B cell (primary cell): ENCODE data around the gene DOCK1. TPM values are rescaled to one million over a fixed set of nuclear protein-coding genes. Genes with fewer than 3 reads are reported as not detected.

Experiments
- ATAC-seq: fragments of 200-7000 bp; cut with Tn5 transposase; one replicate; pipeline ENCODE4 v1.10.0; 2021; ENCODE audit warnings: low read depth, mild to moderate bottlenecking, moderate number of reproducible peaks, moderate library complexity
- CTCF ChIA-PET: fragments of 350-600 bp; sonication (Branson Sonifier 250); formaldehyde crosslinking; loops from one replicate; lab custom pipeline; 2021; ENCODE audit warnings: antibody characterized with exemption, inconsistent platforms; lab: Charles Lee
- POLR2A ChIA-PET: fragments of 350-600 bp; sonication (Branson Sonifier 250); formaldehyde crosslinking; loops from one replicate; lab custom pipeline; 2021; ENCODE audit warnings: antibody characterized with exemption; lab: Charles Lee
- DNase-seq: peaks from one replicate; pipeline ENCODE4 v3.0.0; 2013
- H2AFZ ChIP-seq: 2 replicates; pipeline ENCODE4 v1.6.1; 2012; ENCODE audit warnings: mild to moderate bottlenecking, low read depth, low read length; ENCODE audit not compliant: insufficient read depth, poor library complexity, severe bottlenecking
- H3K27ac ChIP-seq, 2 donors: 1 replicate in 1 of 2; 2 replicates in 1 of 2; pipeline ENCODE4 v1.5.1; 2012 to 2013; ENCODE audit warnings: low read length in 2 of 2, mild to moderate bottlenecking in 2 of 2, moderate library complexity in 1 of 2
- H3K27me3 ChIP-seq, 4 experiments: fragments of 200-600 bp in 1 of 4; sonication (generic) in 1 of 4; replicated peaks in 1 of 4; 1 replicate in 2 of 4; 2 replicates in 2 of 4; pipeline versions ENCODE4 v1.6.1 to v1.7.0; 2013 to 2016; ENCODE audit warnings: low read length in 3 of 4, mild to moderate bottlenecking in 2 of 4, mixed read lengths in 1 of 4, moderate library complexity in 1 of 4; ENCODE audit not compliant: insufficient read depth in 4 of 4, control insufficient read depth in 3 of 4; ENCODE audit errors: control extremely low read depth in 1 of 4
- H3K36me3 ChIP-seq, 2 experiments: replicated peaks in 1 of 2; 1 replicate in 1 of 2; 2 replicates in 1 of 2; pipeline versions ENCODE4 v1.6.1 to v1.7.1; 2013; ENCODE audit warnings: low read length in 1 of 2; ENCODE audit not compliant: insufficient read depth in 2 of 2, control insufficient read depth in 1 of 2; ENCODE audit errors: control extremely low read depth in 1 of 2, extremely low read depth in 1 of 2
- H3K4me1 ChIP-seq, 2 donors: fragments of 200-600 bp in 1 of 2; sonication (generic) in 1 of 2; 1 replicate in 1 of 2; 2 replicates in 1 of 2; pipeline versions ENCODE4 v1.5.1 to v1.6.1; 2013 to 2017; ENCODE audit warnings: low read length in 2 of 2; ENCODE audit not compliant: control insufficient read depth in 2 of 2, insufficient read depth in 2 of 2
- H3K4me2 ChIP-seq: replicated peaks from 2 replicates; pipeline ENCODE3; 2012; ENCODE audit warnings: mild to moderate bottlenecking, low read depth, low read length; ENCODE audit not compliant: poor library complexity, severe bottlenecking
- H3K4me3 ChIP-seq, 5 experiments: fragments of 200-600 bp in 1 of 5; sonication (generic) in 1 of 5; 1 replicate in 3 of 5; 2 replicates in 2 of 5; pipeline versions ENCODE4 v1.5.1 to v1.7.0; 2011 to 2016; ENCODE audit warnings: low read length in 4 of 5, mild to moderate bottlenecking in 4 of 5, low read depth in 2 of 5, control low read depth in 1 of 5, moderate library complexity in 1 of 5; ENCODE audit not compliant: insufficient read depth in 1 of 5; ENCODE audit errors: control extremely low read depth in 1 of 5, extremely low read depth in 1 of 5
- H3K79me2 ChIP-seq: fragments of 200-600 bp; sonication (generic); one replicate; pipeline ENCODE4 v1.6.0; 2016; ENCODE audit warnings: low read length; ENCODE audit not compliant: control insufficient read depth, insufficient read depth
- H3K9ac ChIP-seq: fragments of 200-600 bp; sonication (generic); 2 replicates; pipeline ENCODE4 v1.6.1; 2017; ENCODE audit warnings: mild to moderate bottlenecking, low read length, moderate library complexity
- H3K9me3 ChIP-seq, 3 donors: one replicate each; pipeline versions ENCODE4 v1.6.1 to v1.7.1; 2013; ENCODE audit warnings: low read length in 2 of 3; ENCODE audit not compliant: control insufficient read depth in 2 of 3, insufficient read depth in 1 of 3; ENCODE audit errors: control extremely low read depth in 1 of 3
- H4K20me1 ChIP-seq: 2 replicates; pipeline ENCODE4 v1.6.0; 2012; ENCODE audit warnings: mild to moderate bottlenecking, low read length; ENCODE audit not compliant: insufficient read depth, control insufficient read depth, poor library complexity, severe bottlenecking
- H3K27ac Mint-ChIP-seq: one replicate; pipeline ENCODE4 v1.8.0; 2021; ENCODE audit warnings: mixed read lengths
- H3K27me3 Mint-ChIP-seq: one replicate; pipeline ENCODE4 v1.8.0; 2021; ENCODE audit warnings: mixed read lengths
- H3K4me1 Mint-ChIP-seq: one replicate; pipeline ENCODE4 v1.8.0; 2021; ENCODE audit warnings: mixed read lengths
- H3K4me3 Mint-ChIP-seq: one replicate; pipeline ENCODE4 v1.8.0; 2021; ENCODE audit warnings: mixed read lengths
- H3K9me3 Mint-ChIP-seq: one replicate; pipeline ENCODE4 v1.8.0; 2022; ENCODE audit warnings: mixed read lengths; ENCODE audit not compliant: insufficient read depth
- EZH2 ChIP-seq: IDR thresholded peaks from 2 replicates; pipeline ENCODE4 v1.6.1; 2012; ENCODE audit warnings: borderline replicate concordance, low read depth, mild to moderate bottlenecking, moderate library complexity, low read length; ENCODE audit not compliant: insufficient read depth, poor library complexity, severe bottlenecking
- WGBS: methylation state at CpG from one replicate; pipeline ENCODE4 v1.1.5; 2013; ENCODE audit warnings: missing lambda C conversion rate; ENCODE audit not compliant: insufficient coverage; 5-methylcytosine and 5-hydroxymethylcytosine counted together
- intact Hi-C: fragments of 100-400 bp; cut with micrococcal nuclease; formaldehyde crosslinking; loops from one replicate; pipeline ENCODE4 v1.10.0; 2022
- polyA plus RNA-seq: library from polyadenylated mRNA; depleted of rRNA; stranded (reverse); fragments of >200 nt; gene quantifications from 2 replicates; pipeline ENCODE4 v1.2.3, GENCODE V29; 2012
- total RNA-seq, 2 donors: library from RNA; stranded (reverse); fragments of 120-200 nt in 1 of 2; gene quantifications; 1 replicate in 1 of 2; 2 replicates in 1 of 2; pipeline versions ENCODE4 v1.2.3 to v1.2.4, GENCODE V29; 2013 to 2022
- TF ChIP-seq, protein P1 (sequence below): fragments of 200-600 bp; IDR thresholded peaks from one replicate; pipeline ENCODE4 v1.8.0; 2022; ENCODE audit warnings: antibody characterized with exemption, mild to moderate bottlenecking

DOCK1 gene
- total and polyA plus RNA-seq, 2 donors (not counting 1 experiment from before 2014, with no cell fraction given): not detected

GRCh38 chr10:127492607-127493250, 587.5 kb downstream of the DOCK1 start:
- no peaks in the 10 kb centered on the region for H4K20me1 ChIP-seq
- intact Hi-C loops: no loop called here
- no peaks in the 10 kb centered on the region for H3K4me1 ChIP-seq
- no peak overlapping the region for H3K4me2 ChIP-seq
- H3K27me3 Mint-ChIP-seq: no peaks in the 10 kb centered on the region
- no peaks in the 10 kb centered on the region for H3K36me3 ChIP-seq
- no peak overlapping the region for H3K27ac Mint-ChIP-seq
- H2AFZ ChIP-seq: no peak overlapping the region
- DNase-seq: no peak
- no peaks in the 10 kb centered on the region for H3K9me3 Mint-ChIP-seq
- H3K79me2 ChIP-seq: no peaks in the 10 kb centered on the region
- WGBS: 51% methylated on average over 5 of the region's 8 CpGs
- peaks cover 0 to 18% (median 0%) of the 10 kb centered on the region in 3 donors for H3K9me3 ChIP-seq
- H3K4me3 ChIP-seq: no peak overlapping the region
- H3K4me1 Mint-ChIP-seq: no peaks in the 10 kb centered on the region
- ChIA-PET CTCF (no interaction called here), POLR2A (no interaction called here)
- no peak overlapping the region for H3K9ac ChIP-seq
- no peak overlapping the region for H3K4me3 Mint-ChIP-seq
- ATAC-seq: no peak
- H3K27me3 ChIP-seq: no peaks in the 10 kb centered on the region
- TF ChIP-seq, protein P1, sequence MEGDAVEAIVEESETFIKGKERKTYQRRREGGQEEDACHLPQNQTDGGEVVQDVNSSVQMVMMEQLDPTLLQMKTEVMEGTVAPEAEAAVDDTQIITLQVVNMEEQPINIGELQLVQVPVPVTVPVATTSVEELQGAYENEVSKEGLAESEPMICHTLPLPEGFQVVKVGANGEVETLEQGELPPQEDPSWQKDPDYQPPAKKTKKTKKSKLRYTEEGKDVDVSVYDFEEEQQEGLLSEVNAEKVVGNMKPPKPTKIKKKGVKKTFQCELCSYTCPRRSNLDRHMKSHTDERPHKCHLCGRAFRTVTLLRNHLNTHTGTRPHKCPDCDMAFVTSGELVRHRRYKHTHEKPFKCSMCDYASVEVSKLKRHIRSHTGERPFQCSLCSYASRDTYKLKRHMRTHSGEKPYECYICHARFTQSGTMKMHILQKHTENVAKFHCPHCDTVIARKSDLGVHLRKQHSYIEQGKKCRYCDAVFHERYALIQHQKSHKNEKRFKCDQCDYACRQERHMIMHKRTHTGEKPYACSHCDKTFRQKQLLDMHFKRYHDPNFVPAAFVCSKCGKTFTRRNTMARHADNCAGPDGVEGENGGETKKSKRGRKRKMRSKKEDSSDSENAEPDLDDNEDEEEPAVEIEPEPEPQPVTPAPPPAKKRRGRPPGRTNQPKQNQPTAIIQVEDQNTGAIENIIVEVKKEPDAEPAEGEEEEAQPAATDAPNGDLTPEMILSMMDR: no peak
- TF ChIP-seq EZH2: no peak
- no peak overlapping the region for H3K27ac ChIP-seq

DNA sequence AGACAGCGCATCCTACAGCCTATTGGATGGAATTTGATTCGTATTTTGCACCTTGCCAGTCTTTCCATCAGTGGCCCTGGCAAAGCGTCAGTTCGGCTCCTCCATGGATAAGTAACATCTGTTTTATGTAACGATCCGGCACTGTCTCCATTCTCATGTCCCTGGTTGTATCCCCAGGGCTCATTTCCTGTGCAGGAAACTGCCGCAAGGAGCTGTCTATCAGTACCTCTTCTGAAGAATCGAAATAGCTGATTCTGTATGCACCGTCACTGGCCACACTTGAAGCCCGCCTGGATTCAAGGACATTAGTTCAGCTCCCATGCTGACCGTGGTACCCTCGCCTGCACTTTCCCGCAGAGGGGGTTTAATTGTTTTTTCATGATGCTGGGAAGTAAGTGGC, 590.8 kb downstream of the DOCK1 start:
- DNase-seq: no peak
- no peak for ATAC-seq
- TF ChIP-seq, protein P1: no peak
- TF ChIP-seq EZH2: no peak
- Mint-ChIP-seq H3K9me3 (no peaks in the 10 kb centered on the region), H3K4me1 (no peaks in the 10 kb centered on the region), H3K4me3 (no peak overlapping the region), H3K27ac (no peak overlapping the region), H3K27me3 (no peaks in the 10 kb centered on the region)
- no peaks in the 10 kb centered on the region for H3K36me3 ChIP-seq
- no peak overlapping the region for H3K4me2 ChIP-seq
- no peaks in the 10 kb centered on the region for H4K20me1 ChIP-seq
- H3K79me2 ChIP-seq: no peaks in the 10 kb centered on the region
- H3K4me1 ChIP-seq: no peaks in the 10 kb centered on the region
- ChIA-PET CTCF (no interaction called here), POLR2A (no interaction called here)
- no peak overlapping the region for H3K27ac ChIP-seq
- no peak overlapping the region for H3K9ac ChIP-seq
- no peak overlapping the region for H2AFZ ChIP-seq
- intact Hi-C loops: no loop called here
- 82% methylated on average over 11 of the region's 13 CpGs for WGBS
- H3K9me3 ChIP-seq: peaks cover 0 to 19% (median 0%) of the 10 kb centered on the region in 3 donors
- H3K27me3 ChIP-seq: no peaks in the 10 kb centered on the region
- no peak overlapping the region for H3K4me3 ChIP-seq
